ENCODE results near the gene ANO8.

ANO8 gene

GRCh38 chr19:17326595-17326966, 8.1 kb downstream of the ANO8 start:
- Histone ChIP-seq H3K27ac (ENCODE audit: low read depth, low read length) (no peak overlapping the region), H4K20me1 (ENCODE audit: low read depth, low read length) (no peaks in the 10 kb centered on the region), H3K9ac (ENCODE audit: low read length) (no peak overlapping the region), H3K9me2 (replicated peaks; ENCODE audit: insufficient read depth, low read length) (no peaks in the 10 kb centered on the region), H3K36me3 (ENCODE audit: low read length) (no peaks in the 10 kb centered on the region), H3F3A (ENCODE audit: insufficient read depth) (peaks cover 7% of the 10 kb centered on the region; the same call in 1 of the 2 replicates), H2AFZ (ENCODE audit: low read depth, low read length, severe bottlenecking) (no peak overlapping the region), H3K4me3 (ENCODE audit: insufficient read depth, low read length, poor library complexity, severe bottlenecking) (no peak overlapping the region), H3K9me3 (ENCODE audit: insufficient read depth, low read length) (no peaks in the 10 kb centered on the region), H3K4me2 (ENCODE audit: low read depth, low read length, poor library complexity, severe bottlenecking) (no peak overlapping the region), H3K27me3 (ENCODE audit: low read length) (no peaks in the 10 kb centered on the region), H3K79me2 (ENCODE audit: insufficient read depth, low read length) (no peaks in the 10 kb centered on the region)
- TF ChIP-seq CTCF (IDR thresholded peaks at IDR 0.05; ENCODE audit: insufficient read depth, low read length, poor library complexity, severe bottlenecking) (no peak), EZH2phosphoT487 (conservative IDR thresholded peaks at IDR 0.05; ENCODE audit: low read length) (no peak)

DNA sequence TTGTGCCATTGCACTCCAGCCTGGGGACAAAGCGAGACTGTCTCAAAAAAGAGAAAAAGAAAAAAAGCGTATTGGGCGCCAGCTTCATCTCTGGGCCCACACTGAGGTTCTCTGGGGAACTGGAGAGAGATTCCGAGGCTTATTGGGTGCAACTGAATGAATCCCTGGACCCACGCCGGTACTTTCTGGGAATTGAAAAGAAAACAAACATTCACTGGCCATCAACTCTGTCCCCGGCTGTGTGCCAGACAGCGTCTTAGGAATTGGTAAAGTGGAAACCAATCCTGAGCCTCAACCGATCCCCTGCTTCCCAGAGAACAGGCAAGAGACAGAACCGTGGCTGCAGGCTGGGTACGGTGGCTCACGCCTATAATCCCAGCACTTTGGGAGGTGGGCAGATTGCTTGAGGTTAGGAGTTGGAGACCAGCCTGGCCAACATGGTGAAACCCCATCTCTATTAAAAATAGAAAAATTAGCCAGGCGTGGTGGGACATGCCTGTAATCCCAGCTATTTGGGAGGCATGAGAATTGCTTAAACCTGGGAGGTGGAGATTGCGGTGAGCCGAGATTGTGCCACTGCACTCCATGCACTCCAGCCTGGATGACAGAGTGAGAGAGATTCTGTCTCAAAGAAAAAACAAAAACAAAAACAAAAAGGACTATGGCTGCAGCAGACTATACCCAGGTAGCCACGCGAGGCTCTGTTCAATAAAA, 8.6 kb downstream of the ANO8 start:
- no peaks in the 10 kb centered on the region for H3K27me3 ChIP-seq (ENCODE audit: low read length)
- no peaks in the 10 kb centered on the region for H3K79me2 ChIP-seq (ENCODE audit: insufficient read depth, low read length)
- no peaks in the 10 kb centered on the region for H3K9me2 ChIP-seq (replicated peaks; ENCODE audit: insufficient read depth, low read length)
- no peaks in the 10 kb centered on the region for H3K36me3 ChIP-seq (ENCODE audit: low read length)
- no peak overlapping the region for H3K27ac ChIP-seq (ENCODE audit: low read depth, low read length)
- H3F3A ChIP-seq (ENCODE audit: insufficient read depth): peaks cover 3% of the 10 kb centered on the region; the same call in 1 of the 2 replicates
- H3K9ac ChIP-seq (ENCODE audit: low read length): no peak overlapping the region
- TF ChIP-seq EZH2phosphoT487 (conservative IDR thresholded peaks at IDR 0.05; ENCODE audit: low read length) (no peak), CTCF (IDR thresholded peaks at IDR 0.05; ENCODE audit: insufficient read depth, low read length, poor library complexity, severe bottlenecking) (no peak)
- no peaks in the 10 kb centered on the region for H3K9me3 ChIP-seq (ENCODE audit: insufficient read depth, low read length)
- no peaks in the 10 kb centered on the region for H4K20me1 ChIP-seq (ENCODE audit: low read depth, low read length)
- no peak overlapping the region for H3K4me3 ChIP-seq (ENCODE audit: insufficient read depth, low read length, poor library complexity, severe bottlenecking)
- no peak overlapping the region for H3K4me2 ChIP-seq (ENCODE audit: low read depth, low read length, poor library complexity, severe bottlenecking)
- H2AFZ ChIP-seq (ENCODE audit: low read depth, low read length, severe bottlenecking): no peak overlapping the region

GRCh38 chr19:17325133-17325532, 9.5 kb downstream of the ANO8 start:
- Histone ChIP-seq H3K27ac (ENCODE audit: low read depth, low read length) (no peak overlapping the region), H3K36me3 (ENCODE audit: low read length) (no peaks in the 10 kb centered on the region), H3K9me3 (ENCODE audit: insufficient read depth, low read length) (no peaks in the 10 kb centered on the region), H3F3A (ENCODE audit: insufficient read depth) (peaks cover 3% of the 10 kb centered on the region; the same call in 1 of the 2 replicates), H3K9ac (ENCODE audit: low read length) (no peak overlapping the region), H3K4me3 (ENCODE audit: insufficient read depth, low read length, poor library complexity, severe bottlenecking) (no peak overlapping the region), H3K4me2 (ENCODE audit: low read depth, low read length, poor library complexity, severe bottlenecking) (no peak overlapping the region), H3K9me2 (replicated peaks; ENCODE audit: insufficient read depth, low read length) (no peaks in the 10 kb centered on the region), H3K79me2 (ENCODE audit: insufficient read depth, low read length) (no peaks in the 10 kb centered on the region), H3K27me3 (ENCODE audit: low read length) (no peaks in the 10 kb centered on the region), H4K20me1 (ENCODE audit: low read depth, low read length) (no peaks in the 10 kb centered on the region), H2AFZ (ENCODE audit: low read depth, low read length, severe bottlenecking) (no peak overlapping the region)
- TF ChIP-seq EZH2phosphoT487 (conservative IDR thresholded peaks at IDR 0.05; ENCODE audit: low read length): no peak
- TF ChIP-seq CTCF (IDR thresholded peaks at IDR 0.05; ENCODE audit: insufficient read depth, low read length, poor library complexity, severe bottlenecking): no peak

Data from SU-DHL-6 (cell line).